ENCODE results near the gene ITIH4.
"Not testable (repeated sequence)": the region's sequence is repeated elsewhere in the genome, so short reads cannot be mapped to it uniquely, and the experiment has no call there.

Gene ITIH4

GRCh38 chr3:52779837-52780585 lies 50.5 kb downstream of the ITIH4 start:
- DNase-seq: no peak

DNA sequence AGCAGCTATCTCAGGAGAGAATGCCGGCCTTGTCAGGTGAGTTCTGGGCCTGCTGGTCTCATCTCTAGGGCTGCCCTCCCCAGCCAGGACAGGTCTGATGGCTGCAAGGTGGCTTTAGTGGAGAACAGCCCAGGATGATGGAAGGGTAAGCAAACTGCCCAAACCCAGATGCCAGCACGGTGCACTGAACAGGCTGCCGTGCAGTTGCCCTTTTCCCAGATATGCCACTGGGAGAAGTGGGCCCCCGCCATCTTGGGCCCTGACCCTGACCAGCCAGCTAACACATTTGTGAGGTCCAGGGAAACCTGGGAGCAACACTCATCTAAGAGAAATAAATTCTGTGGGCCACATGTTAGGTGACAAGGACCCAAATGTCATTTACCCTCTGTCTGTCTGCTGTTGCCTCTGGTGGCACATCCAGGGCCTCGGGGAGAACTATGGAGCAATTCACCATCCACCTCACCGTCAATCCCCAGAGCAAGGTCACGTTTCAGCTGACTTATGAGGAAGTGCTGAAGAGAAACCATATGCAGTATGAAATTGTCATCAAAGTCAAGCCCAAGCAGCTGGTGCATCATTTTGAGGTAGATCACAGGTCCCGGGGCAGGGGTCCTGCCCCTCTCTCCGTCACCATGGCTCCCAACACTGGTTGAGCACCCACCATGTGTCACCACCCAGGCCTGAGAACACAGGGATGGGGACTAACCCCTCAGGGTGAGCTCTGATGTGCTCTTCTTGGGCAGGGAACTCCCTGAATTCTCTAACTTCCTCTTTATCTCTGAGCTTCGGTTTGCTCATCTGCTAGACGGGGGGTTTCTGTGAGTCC lies 51.2 kb downstream of the ITIH4 start:
- DNase-seq: no peak

GRCh38 chr3:52777959-52778805 lies 52.3 kb downstream of the ITIH4 start:
- no peak for DNase-seq

DNA sequence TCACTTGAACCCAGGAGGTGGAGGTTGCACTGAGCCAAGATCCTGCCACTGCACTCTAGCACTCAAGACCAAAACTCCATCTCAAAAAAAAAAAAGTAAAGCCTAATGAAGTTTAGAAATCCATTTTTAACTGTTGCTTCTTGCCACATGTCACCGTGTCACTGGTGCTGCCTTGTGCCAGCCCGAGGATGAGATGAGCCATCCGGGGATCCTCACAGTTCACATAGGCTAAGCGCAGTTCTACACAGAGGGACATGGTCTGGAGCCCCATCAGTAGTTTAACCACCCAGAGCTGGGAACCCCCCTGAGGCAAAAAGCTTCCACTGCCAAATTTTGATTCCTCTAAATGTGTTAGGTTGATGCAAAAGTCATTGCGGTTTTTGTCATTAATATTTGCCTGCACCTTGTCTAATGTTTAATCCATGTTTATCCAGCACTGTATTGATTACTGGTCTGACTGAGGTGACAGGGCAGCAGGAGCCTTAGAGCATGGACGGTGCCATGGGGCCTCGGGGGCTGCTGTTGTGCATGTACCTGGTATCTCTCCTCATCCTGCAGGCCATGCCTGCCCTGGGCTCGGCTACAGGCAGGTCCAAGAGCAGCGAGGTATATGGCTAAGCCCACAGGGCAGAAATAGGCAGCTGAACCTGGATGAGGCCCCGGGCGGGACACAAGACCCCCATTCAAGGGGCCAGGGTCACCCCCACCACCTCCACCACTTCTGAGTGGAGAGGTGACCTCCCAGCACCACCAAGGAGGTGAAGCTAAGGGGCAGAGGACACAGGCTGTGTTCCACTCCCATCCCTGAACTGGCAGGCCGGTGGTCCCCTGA lies 53.1 kb downstream of the ITIH4 start, which contains the start of gene ITIH1:
TSS of gene ITIH1 (plus strand) at position 473 of the 832 bp plus-strand sequence. CDS start at position 490, 17 bp downstream.
- DNase-seq: no peak

DNA sequence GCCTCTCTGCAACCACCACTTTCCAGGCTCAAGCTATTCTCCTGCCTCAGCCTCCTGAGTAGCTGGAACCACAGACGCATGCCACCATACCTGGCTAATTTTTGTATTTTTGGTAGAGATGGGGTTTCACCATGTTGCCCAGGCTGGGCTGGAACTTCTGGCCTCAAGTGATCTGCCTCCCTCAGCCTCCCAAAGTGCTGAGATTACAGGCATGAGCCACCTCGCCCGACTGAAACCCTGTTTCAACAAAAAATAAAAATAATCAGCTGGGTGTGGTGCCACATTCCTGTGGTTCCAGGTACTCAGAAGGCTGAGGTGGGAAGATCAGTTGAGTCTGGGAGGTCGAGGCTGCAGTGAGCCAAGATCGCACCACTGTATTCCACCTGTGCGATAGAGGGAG lies 54.0 kb downstream of the ITIH4 start:
- DNase-seq: not testable (repeated sequence)

- DNase-seq: no peak
Observed at GRCh38 chr3:52775877-52776276, 54.6 kb downstream of the ITIH4 start.

DNA sequence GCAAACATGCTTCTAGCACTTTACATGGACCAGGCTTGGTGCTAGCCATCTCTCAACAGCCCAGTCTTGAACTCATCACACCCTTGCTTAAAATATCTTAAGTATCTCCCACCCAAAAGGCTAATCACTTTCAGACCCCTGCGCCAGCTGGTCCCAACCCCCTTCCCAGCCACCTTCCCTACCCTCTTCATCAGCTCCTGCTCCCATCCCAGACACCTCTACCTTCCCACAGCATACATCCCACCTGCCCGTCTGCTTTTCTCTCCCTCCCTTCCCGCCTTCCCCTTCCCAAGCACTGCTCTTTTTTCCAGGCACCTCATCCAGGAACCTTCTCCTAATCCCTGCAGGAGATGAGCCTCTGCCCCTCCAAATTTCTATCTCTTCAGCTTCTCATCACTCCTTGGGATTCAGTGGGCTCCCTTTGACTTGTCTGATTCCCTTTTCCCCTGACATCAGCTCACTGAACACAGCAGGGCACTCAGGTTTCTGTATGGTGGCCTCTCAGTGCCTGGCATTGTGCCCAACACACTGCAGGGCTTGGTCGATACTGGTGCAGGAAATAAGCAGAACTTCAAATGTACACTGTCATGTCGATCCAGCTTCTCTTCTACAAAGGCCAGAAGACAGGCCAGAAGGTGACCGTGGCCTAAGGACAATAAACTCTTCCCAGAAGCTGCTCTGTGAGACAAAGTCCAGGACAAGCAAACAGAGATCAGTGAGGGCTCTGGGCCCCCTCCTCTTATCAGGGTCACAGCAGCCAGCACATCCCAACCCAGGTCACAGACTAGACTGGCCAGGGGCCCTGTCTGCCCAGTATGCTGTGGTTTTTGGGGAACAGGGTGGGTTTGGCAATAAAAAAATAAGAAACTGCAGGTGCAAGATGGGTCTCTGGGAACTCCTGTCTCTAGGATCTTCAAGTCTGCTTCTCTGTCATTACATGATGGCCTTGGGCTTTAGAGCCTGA lies 55.3 kb downstream of the ITIH4 start:
- DNase-seq: no peak

DNA sequence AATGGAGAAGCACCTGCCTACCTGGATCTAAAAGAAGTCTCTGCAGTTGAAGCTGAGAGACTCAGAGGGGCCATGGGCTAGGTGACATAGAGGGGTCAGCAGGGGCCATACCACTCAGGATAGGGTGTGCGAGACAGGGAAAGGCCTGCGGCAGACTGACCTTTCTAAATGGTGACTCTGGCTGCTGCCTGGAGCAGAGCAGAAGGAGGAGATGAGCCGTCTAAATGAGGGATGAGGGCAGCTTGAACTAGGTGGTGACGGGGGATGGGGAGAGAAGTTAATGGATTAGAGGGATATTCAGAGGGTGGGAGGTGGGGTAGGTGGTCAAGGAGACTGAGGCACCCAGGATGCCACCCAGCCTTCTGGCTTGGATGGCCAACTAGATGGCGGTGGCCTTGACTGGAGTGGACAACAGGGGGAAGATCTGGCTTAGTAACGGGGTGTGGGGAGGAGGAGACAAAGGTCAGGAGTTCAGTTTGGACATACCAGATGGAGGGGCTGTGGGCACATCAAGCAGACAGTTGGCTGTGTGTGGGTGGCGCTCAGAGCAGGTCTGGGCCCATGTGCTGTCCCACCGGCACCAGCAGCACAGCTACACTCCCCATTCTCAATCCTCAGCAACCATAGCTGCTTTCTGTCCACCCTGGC lies 56.3 kb downstream of the ITIH4 start:
- no peak for DNase-seq

GRCh38 chr3:52773361-52774065 lies 57.0 kb downstream of the ITIH4 start:
- no peak for DNase-seq

- DNase-seq: no peak
Observed at GRCh38 chr3:52771702-52772101, 58.8 kb downstream of the ITIH4 start.

DNA sequence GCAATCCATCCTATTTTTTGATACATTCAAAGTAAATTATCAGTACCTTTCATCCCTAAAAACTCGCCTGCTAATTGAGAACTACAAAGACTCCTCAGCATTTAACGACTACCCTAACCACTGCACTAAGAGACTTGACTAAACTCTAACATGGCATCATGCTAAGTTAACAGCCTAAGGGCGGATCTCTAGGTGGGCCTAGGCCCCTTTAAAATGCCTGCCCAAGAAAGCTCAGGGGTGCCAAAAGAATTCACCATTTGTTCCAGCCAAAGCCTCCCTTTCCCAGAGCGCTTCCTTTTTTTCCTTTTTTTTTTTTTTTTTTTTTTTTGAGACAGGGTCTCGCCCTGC lies 59.2 kb downstream of the ITIH4 start:
- no peak for DNase-seq

- peak; percentile 70 for DNase-seq
Observed at GRCh38 chr3:52770496-52771333, 59.8 kb downstream of the ITIH4 start, which contains the start of gene NEK4. TSS of gene NEK4 (minus strand) at chr3:52770940. CDS start at chr3:52770746, 194 bp downstream.

DNA sequence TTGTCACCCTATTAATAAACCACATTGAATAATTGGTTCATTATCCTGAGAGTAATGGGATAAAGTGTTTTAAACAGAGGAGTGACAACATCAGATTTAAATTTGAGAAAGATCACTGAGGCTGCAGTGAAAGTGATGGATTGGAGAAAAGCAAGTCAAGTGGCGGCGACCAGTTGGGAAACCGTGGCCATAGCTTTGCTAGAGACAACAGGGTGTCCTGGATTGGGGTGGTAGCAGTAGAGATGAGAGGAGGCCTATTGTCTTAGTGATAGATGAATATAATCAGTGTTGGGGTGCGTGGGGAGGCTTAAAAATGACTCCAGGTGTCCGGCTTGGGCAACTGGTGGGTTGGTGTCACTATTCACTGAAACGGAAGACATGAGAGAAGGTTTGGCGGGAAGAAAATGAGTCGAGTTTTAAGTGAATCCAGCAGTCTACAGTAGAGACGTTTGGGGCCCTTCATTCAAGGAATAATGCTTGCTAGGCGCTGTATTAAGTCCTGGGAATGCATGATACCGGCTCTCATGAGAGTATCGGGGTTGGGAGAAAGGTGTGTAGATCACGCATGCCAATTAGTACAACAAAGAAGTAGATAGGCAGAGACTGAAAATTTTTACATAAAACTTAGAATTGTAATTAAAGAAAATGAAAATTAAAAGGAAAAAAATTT lies 60.6 kb downstream of the ITIH4 start:
- DNase-seq: no peak

- DNase-seq: peak; percentile 12
Observed at GRCh38 chr3:52763466-52763865, 67.0 kb downstream of the ITIH4 start.

All from NCI-H226 (cell line).